LNCaP clone FGC (cell line): ENCODE data around the gene HLX.

Experiments
- DNase-seq: peaks from one replicate; pipeline ENCODE4 v3.0.0-alpha.2; 2011; ENCODE audit warnings: low read depth
- H3K4me3 ChIP-seq: 2 replicates; pipeline ENCODE4 v1.5.1; 2011; ENCODE audit warnings: mild to moderate bottlenecking, low read depth, low read length, control low read depth
- TF ChIP-seq, protein P1 (sequence below): IDR thresholded peaks from 2 replicates; pipeline ENCODE4 v1.5.1; 2012; ENCODE audit warnings: mild to moderate bottlenecking; ENCODE audit not compliant: control insufficient read depth, insufficient read depth; ENCODE audit errors: extremely low read depth

The HLX gene

GRCh38 chr1:220882061-220882891 lies 3.0 kb downstream of the HLX start:
- TF ChIP-seq, protein P1, sequence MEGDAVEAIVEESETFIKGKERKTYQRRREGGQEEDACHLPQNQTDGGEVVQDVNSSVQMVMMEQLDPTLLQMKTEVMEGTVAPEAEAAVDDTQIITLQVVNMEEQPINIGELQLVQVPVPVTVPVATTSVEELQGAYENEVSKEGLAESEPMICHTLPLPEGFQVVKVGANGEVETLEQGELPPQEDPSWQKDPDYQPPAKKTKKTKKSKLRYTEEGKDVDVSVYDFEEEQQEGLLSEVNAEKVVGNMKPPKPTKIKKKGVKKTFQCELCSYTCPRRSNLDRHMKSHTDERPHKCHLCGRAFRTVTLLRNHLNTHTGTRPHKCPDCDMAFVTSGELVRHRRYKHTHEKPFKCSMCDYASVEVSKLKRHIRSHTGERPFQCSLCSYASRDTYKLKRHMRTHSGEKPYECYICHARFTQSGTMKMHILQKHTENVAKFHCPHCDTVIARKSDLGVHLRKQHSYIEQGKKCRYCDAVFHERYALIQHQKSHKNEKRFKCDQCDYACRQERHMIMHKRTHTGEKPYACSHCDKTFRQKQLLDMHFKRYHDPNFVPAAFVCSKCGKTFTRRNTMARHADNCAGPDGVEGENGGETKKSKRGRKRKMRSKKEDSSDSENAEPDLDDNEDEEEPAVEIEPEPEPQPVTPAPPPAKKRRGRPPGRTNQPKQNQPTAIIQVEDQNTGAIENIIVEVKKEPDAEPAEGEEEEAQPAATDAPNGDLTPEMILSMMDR = no peak
- H3K4me3 ChIP-seq = no peak overlapping the region

GRCh38 chr1:220884109-220884980 lies 5.1 kb downstream of the HLX start:
- H3K4me3 ChIP-seq = no peak overlapping the region
- TF ChIP-seq, protein P1 = no peak
- no peak for DNase-seq

More at GRCh38 chr1:220882061-220882891, 3.0 kb downstream of the HLX start:
- DNase-seq = no peak

DNA sequence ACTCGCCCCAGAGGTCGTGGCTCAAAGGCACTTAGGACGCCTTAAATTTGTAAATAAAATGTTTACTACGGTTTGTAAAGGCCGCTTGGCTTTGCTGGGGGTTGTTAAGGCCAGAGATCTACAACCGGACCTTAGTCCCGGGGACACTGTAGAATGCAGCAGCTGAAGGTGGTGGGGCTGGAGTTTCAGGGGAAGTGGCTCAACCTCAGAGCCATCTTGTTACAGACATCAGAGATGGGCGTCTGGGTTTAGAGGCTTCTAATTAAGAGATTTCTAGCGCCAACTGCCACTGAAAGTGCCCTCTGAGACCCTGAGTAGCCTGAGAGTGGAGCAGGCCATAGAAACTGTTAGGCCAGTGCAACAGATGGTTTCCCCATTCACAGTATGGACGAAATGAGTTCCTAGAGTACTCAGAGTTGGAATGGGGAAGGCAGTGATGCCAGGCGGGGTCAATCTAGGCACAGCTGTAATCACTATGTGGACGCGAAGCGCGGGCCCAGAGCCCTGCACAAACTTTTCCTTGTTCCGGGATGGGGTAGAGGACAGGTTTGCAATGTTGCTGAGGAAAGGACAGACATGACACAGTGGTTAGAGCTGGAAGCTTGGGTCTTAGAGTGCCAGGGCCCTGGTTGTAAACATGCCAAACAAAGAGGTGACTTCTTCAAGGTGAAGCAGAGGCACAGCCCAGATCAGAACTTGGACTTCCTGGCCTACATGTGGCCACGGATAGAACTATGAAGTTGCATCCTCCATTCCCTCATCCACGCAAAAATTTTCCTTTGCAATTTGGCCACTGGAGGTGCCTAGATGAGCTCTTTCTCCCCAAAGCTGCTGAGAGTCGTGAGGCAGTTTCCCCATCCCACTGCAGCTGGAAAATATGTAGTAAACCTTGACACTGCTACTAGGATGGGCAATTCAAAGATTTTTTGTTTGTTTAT lies 6.0 kb downstream of the HLX start:
- no peak overlapping the region for H3K4me3 ChIP-seq
- no peak for DNase-seq
- TF ChIP-seq, protein P1 = no peak

DNA sequence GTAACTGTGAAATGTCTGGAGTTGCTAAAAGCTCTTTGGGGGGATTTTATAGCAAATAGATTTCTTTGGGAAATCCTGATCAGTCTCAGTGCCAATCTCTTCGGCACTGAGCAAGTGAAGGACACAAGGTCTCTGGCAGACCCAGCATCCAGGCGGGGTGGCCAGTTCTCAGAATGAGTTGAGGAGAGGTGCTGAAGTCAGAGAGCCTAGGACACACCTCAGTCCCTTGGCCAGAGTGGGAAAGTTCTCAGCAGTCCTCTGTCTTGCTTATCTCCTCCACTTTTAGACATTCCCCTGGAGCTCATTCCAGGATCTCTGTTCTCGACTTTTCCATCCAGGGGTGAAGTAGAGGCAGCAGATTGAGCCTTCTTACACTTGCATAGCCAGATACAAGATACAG lies 6.7 kb downstream of the HLX start:
- DNase-seq = no peak
- H3K4me3 ChIP-seq = no peak overlapping the region
- TF ChIP-seq, protein P1 = no peak

- TF ChIP-seq, protein P1 = no peak
- no peak for DNase-seq
- H3K4me3 ChIP-seq = no peak overlapping the region
Measured at GRCh38 chr1:220886470-220887201, 7.4 kb downstream of the HLX start.

- TF ChIP-seq, protein P1 = no peak
- DNase-seq = no peak
- H3K4me3 ChIP-seq = no peak overlapping the region
Measured at GRCh38 chr1:220887202-220887519, 7.9 kb downstream of the HLX start.
